ENCODE measurements around the gene ZC3H18.

The ZC3H18 gene

GRCh38 chr16:88569614-88569984 is 604 bp upstream of the ZC3H18 start:
- no peak for TF ChIP-seq CTCF (IDR thresholded peaks at IDR 0.05; ENCODE audit: low read length, missing control alignments)
- peak overlapping the region; percentile 78 for H3K4me3 ChIP-seq (replicated peaks; ENCODE audit: low read depth, low read length)
- DNase-seq (ENCODE audit: low read depth): no peak

GRCh38 chr16:88570691-88571092 is 489 bp downstream of the ZC3H18 start:
- peak overlapping the region; percentile 80 for H3K4me3 ChIP-seq (replicated peaks; ENCODE audit: low read depth, low read length)
- no peak for TF ChIP-seq CTCF (IDR thresholded peaks at IDR 0.05; ENCODE audit: low read length, missing control alignments)
- no peak for DNase-seq (ENCODE audit: low read depth)

- no peak for DNase-seq (ENCODE audit: low read depth)
- H3K4me3 ChIP-seq (replicated peaks; ENCODE audit: low read depth, low read length): no peak overlapping the region
- TF ChIP-seq CTCF (IDR thresholded peaks at IDR 0.05; ENCODE audit: low read length, missing control alignments): no peak
These were observed 5.0 kb downstream of the ZC3H18 start for GRCh38 chr16:88575251-88575650.

GRCh38 chr16:88576307-88576706 is 6.1 kb downstream of the ZC3H18 start:
- no peak for TF ChIP-seq CTCF (IDR thresholded peaks at IDR 0.05; ENCODE audit: low read length, missing control alignments)
- DNase-seq (ENCODE audit: low read depth): no peak

GRCh38 chr16:88577166-88577565 is 7.0 kb downstream of the ZC3H18 start:
- no peak overlapping the region for H3K4me3 ChIP-seq (replicated peaks; ENCODE audit: low read depth, low read length)
- no peak for DNase-seq (ENCODE audit: low read depth)
- no peak for TF ChIP-seq CTCF (IDR thresholded peaks at IDR 0.05; ENCODE audit: low read length, missing control alignments)

More at GRCh38 chr16:88576307-88576706, 6.1 kb downstream of the ZC3H18 start:
- no peak overlapping the region for H3K4me3 ChIP-seq (replicated peaks; ENCODE audit: low read depth, low read length)

GRCh38 chr16:88578446-88579313 is 8.5 kb downstream of the ZC3H18 start:
- no peak for DNase-seq (ENCODE audit: low read depth)
- TF ChIP-seq CTCF (IDR thresholded peaks at IDR 0.05; ENCODE audit: low read length, missing control alignments): no peak
- no peak overlapping the region for H3K4me3 ChIP-seq (replicated peaks; ENCODE audit: low read depth, low read length)

- TF ChIP-seq CTCF (IDR thresholded peaks at IDR 0.05; ENCODE audit: low read length, missing control alignments): no peak
- DNase-seq (ENCODE audit: low read depth): no peak
- no peak overlapping the region for H3K4me3 ChIP-seq (replicated peaks; ENCODE audit: low read depth, low read length)
These were observed 10.2 kb downstream of the ZC3H18 start for GRCh38 chr16:88580371-88580770.

Data from fibroblast of pulmonary artery (primary cell).